GM18499 (cell line): ENCODE measurements around the gene PRAMEF13.
"Not testable (repeated sequence)": the region's sequence is repeated elsewhere in the genome, so short reads cannot be mapped to it uniquely, and the experiment has no call there.

Experiments
- ATAC-seq: cut with Tn5 transposase; IDR thresholded peaks from one replicate; pipeline ENCODE4 v1.9.1; 2021; ENCODE audit warnings: moderate number of reproducible peaks; ENCODE audit not compliant: insufficient read depth, unreplicated experiment

The PRAMEF13 gene

GRCh38 chr1:13208712-13209111 lies 7.5 kb upstream of the PRAMEF13 start:
- not testable (repeated sequence) for ATAC-seq

GRCh38 chr1:13171548-13171947 lies 29.7 kb downstream of the PRAMEF13 start, which contains the start of gene PRAMEF9:
Gene PRAMEF9 (plus strand): TSS chr1:13171848. CDS start chr1:13175281, 3,433 bp downstream.
- not testable (repeated sequence) for ATAC-seq

GRCh38 chr1:13165531-13165930 lies 35.7 kb downstream of the PRAMEF13 start, which contains the start of gene HNRNPCL4:
Gene HNRNPCL4 (minus strand): TSS chr1:13165631. CDS start chr1:13165467, 164 bp downstream.
- ATAC-seq = not testable (repeated sequence)

GRCh38 chr1:13155909-13156308 lies 45.3 kb downstream of the PRAMEF13 start, which contains the start of gene PRAMEF26:
Gene PRAMEF26 (minus strand): TSS chr1:13156009. CDS start chr1:13153095, 2,914 bp downstream.
- not testable (repeated sequence) for ATAC-seq
